ENCODE measurements around the gene STMND1.

The STMND1 gene

GRCh38 chr6:17167327-17167979, 65.6 kb downstream of the STMND1 start:
- DNase-seq: peak; percentile 4

- DNase-seq: no peak
Observed at GRCh38 chr6:17169291-17169690, 67.4 kb downstream of the STMND1 start.

DNA sequence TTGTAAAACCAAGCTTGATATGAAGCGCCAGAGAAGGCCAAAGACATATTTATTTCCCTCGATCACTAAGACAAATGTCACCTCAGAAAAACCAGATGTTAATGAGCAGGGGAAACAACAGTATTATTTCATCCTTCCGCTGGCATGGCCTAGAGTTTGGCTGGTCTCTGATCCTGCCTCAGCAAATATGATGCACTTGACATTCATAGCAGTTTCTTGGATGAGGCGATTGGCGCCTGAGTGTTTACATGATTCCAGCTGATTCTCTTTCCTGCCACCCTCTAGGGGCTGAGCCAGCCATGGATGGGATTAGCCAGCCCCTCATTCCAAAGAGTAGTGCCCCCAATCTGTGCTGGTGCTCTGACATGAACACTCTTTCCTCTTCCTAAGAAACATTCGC, 67.9 kb downstream of the STMND1 start:
- DNase-seq: no peak

DNA sequence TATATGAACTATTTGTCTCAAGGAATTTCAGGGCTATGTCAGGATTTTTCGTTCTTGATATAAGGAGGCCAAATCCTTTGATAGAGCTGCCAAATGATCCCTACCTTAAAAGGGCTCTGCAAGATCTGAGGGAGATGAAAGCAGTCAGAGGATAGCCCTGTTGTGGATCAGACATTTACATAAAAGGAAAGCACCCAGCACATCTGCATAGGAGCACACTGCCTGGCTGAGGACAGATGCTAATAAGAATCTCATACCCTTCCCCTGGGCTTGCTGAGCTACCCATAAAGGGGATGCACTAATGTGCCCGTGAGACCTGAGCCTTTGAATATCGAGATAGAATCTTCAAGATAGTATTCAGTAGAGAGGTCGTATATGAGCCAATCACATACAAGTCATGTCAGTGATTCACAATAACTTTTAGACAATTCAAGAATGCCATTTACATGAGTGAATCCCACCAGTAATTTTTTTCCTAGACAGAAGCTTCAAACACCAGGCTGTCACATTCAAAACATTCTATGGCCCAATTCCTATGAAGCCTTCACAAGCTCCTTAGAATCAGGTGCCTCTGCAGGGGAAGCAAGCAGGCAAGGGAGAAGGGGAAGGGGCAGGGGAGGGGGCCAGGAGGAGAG, 71.1 kb downstream of the STMND1 start:
- DNase-seq: no peak

DNA sequence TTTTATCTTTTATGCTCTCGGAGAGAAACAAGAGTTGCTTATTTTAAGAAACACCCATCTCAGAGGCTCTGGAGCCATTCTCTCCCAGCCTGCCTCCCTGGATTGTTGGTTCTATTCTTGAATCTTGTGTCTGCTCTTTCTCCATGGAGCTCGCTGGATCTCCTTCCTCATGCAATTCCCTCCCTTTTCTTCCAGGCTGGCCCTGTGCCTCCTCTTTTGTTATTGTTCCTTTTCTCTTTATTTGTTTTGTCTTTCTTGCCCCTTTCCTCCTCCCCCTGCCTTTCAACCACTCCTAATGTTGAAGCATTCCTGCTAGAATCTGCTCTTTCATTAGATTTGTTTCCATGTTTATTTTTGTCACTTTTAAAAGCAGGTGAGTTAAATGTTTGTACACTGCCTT, 76.5 kb downstream of the STMND1 start:
- DNase-seq: no peak

DNA sequence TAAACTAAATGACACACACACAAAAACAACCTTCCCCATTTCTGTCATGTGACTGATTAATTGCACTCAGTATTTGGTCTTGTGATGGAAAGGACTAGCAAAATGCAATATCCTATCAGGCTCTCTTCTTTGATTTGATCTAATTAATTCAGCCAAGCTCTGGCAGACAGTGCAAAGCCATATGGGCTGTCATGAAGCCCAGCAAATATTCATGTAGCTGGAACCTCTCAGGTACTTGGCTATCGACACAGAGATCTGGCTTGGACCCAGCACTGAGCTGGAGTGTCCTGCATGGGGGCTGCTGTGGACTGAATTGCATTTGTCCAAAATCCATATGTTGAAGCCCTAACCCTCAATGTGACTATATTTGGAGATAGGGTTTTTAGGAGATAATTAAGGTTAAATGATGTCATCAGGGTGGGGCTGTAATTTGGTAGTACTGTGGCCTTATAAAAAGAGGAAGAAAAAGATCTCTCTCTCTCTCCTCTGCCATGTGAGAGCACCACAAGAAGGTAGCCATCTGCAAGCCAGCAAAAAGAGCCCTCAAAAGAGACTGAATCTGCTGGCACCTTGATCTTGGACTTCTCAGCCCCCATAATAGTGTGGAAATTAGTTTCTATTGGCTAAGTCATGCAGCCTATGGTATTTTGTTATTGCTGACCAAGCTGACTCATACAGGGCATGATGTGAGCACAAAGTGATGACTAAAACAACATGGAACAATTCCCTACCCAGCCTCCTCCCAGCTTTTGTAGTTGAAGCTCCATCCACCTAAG, 77.1 kb downstream of the STMND1 start:
- DNase-seq: no peak

DNA sequence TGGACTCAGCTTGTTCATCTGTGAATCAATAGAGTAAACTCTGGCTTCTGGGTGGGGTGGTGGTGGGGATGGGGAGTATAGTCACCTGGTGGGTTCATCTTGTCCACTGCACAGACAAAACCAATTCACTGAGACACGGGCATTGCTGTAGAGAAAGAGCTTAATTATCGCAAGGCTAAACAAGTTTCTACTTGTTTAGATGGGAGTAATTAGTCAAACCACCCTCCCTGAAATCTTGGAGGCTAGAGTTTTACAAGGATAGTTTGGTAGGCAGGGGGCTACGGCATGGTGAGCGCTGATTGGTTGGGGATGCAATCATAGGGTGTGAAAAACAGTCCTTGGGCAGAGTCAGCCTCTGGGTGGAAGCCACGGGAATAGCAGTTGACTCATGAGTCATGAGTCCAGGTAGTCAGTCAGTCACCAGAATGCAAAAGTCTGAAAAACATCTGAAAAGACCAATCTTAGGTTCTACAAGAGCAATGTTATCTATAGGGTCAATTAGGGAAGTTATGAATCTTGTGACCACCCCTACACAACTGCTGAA, 77.8 kb downstream of the STMND1 start:
- DNase-seq: no peak
